HEK293T (cell line): ENCODE results near the gene SRP54.

Experiments
- CTCF ChIA-PET: fragments of 350-600 bp; formaldehyde crosslinking; extraction: SDS; loops from one replicate; lab custom pipeline; 2021; ENCODE audit warnings: antibody characterized with exemption, inconsistent platforms; lab: Yijun Ruan, JAX
- POLR2A ChIA-PET: fragments of 350-600 bp; formaldehyde crosslinking; extraction: SDS; loops from one replicate; lab custom pipeline; 2020; ENCODE audit warnings: antibody characterized with exemption, inconsistent platforms; lab: Yijun Ruan, JAX
- DNase-seq: peaks from one replicate; pipeline ENCODE4 v3.0.0; 2012; ENCODE audit warnings: mixed read lengths; ENCODE audit errors: extremely low spot score
- ARNT ChIP-seq: fragments of 450-650 bp; IDR thresholded peaks from 2 replicates; pipeline ENCODE4 v1.6.1; 2017; ENCODE audit warnings: mild to moderate bottlenecking
- BHLHE40 ChIP-seq: fragments of 450-650 bp; IDR thresholded peaks from 2 replicates; pipeline ENCODE4 v1.6.1; 2016; ENCODE audit warnings: mild to moderate bottlenecking, moderate library complexity, borderline replicate concordance
- CTBP1 ChIP-seq: fragments of 450-650 bp; IDR thresholded peaks from 2 replicates; pipeline ENCODE4 v1.6.1; 2016; ENCODE audit warnings: borderline replicate concordance
- ELF4 ChIP-seq: fragments of 450-650 bp; IDR thresholded peaks from 2 replicates; pipeline ENCODE4 v1.6.1; 2017; ENCODE audit warnings: antibody characterized with exemption
- FOXA1 ChIP-seq: fragments of 450-650 bp; IDR thresholded peaks from 2 replicates; pipeline ENCODE4 v1.6.1; 2016; ENCODE audit warnings: mild to moderate bottlenecking
- FOXK2 ChIP-seq: fragments of 450-650 bp; IDR thresholded peaks from 2 replicates; pipeline ENCODE4 v1.6.1; 2016; ENCODE audit warnings: mild to moderate bottlenecking
- FOXM1 ChIP-seq: fragments of 450-650 bp; IDR thresholded peaks from 2 replicates; pipeline ENCODE4 v1.6.1; 2017; ENCODE audit warnings: mild to moderate bottlenecking, borderline replicate concordance
- HDGF ChIP-seq: fragments of 450-650 bp; IDR thresholded peaks from 2 replicates; pipeline ENCODE4 v1.6.1; 2017; ENCODE audit warnings: antibody characterized with exemption, borderline replicate concordance
- L3MBTL2 ChIP-seq: fragments of 450-650 bp; conservative IDR thresholded peaks from 2 replicates; pipeline ENCODE4 v1.6.1; 2016; ENCODE audit warnings: mild to moderate bottlenecking
- LEF1 ChIP-seq: fragments of 450-650 bp; IDR thresholded peaks from 2 replicates; pipeline ENCODE4 v1.6.1; 2017; ENCODE audit warnings: mild to moderate bottlenecking, borderline replicate concordance
- NFRKB ChIP-seq: fragments of 450-650 bp; IDR thresholded peaks from 2 replicates; pipeline ENCODE4 v1.6.1; 2016; ENCODE audit warnings: mild to moderate bottlenecking, moderate library complexity
- PKNOX1 ChIP-seq: fragments of 450-650 bp; IDR thresholded peaks from 2 replicates; pipeline ENCODE4 v1.6.1; 2016
- SP1 ChIP-seq: fragments of 450-650 bp; IDR thresholded peaks from 2 replicates; pipeline ENCODE4 v1.6.1; 2017
- SUZ12 ChIP-seq: fragments of 450-650 bp; IDR thresholded peaks from 2 replicates; pipeline ENCODE4 v1.6.1; 2016; ENCODE audit warnings: mild to moderate bottlenecking
- TARDBP ChIP-seq: fragments of 450-650 bp; IDR thresholded peaks from 2 replicates; pipeline ENCODE4 v1.6.1; 2016
- ZNF384 ChIP-seq: fragments of 450-650 bp; IDR thresholded peaks from 2 replicates; pipeline ENCODE4 v1.6.1; 2016

SRP54 gene

DNA sequence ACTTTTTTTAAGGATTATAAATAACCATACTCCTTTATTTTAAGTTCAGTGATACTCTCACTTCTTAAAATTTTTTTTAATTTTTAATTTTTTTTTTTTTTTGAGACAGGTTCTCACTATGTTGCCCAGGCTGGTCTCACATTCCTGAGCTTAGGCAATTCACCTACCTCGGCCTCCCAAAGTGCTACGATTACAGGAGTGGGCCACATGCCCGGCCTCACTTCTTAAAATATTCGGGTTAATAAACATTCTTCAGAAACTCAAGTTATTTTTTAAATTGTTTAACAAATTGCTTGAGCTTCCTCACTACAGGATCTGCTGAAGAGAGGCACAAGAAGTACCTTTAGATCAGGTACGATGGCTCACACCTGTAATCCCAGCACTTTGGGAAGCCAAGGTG is 4.3 kb upstream of the SRP54 start:
- no peak for DNase-seq
- CTCF ChIA-PET: no interaction called here
- TF ChIP-seq PKNOX1: no peak
- TF ChIP-seq HDGF: no peak
- no peak for TF ChIP-seq SP1
- no peak for TF ChIP-seq L3MBTL2
- no peak for TF ChIP-seq ZNF384
- no peak for TF ChIP-seq CTBP1
- TF ChIP-seq ELF4: no peak
- no peak for TF ChIP-seq NFRKB
- no peak for TF ChIP-seq TARDBP
- no peak for TF ChIP-seq FOXM1
- POLR2A ChIA-PET: no interaction called here

GRCh38 chr14:34980337-34980900 is 2.4 kb upstream of the SRP54 start:
- TF ChIP-seq L3MBTL2: no peak
- TF ChIP-seq NFRKB: no peak
- TF ChIP-seq ELF4: no peak
- TF ChIP-seq PKNOX1: no peak
- no peak for TF ChIP-seq LEF1
- no peak for TF ChIP-seq FOXM1
- no peak for TF ChIP-seq BHLHE40
- no peak for TF ChIP-seq SUZ12
- no peak for TF ChIP-seq FOXK2
- TF ChIP-seq ARNT: no peak
- CTCF ChIA-PET: interaction anchor here (1.3 kb wide), 1 partner anchor 10 kb away, joined by 3 read pairs; no protein-coding TSS in a partner anchor
- DNase-seq: no peak
- POLR2A ChIA-PET: interaction anchor here (0.9 to 4.0 kb wide), 7 partner anchors 13 to 272 kb away, joined by 3 to 37 read pairs (median 5); partner anchors contain the start of genes BAZ1A, FAM177A1, PPP2R3C and PRORP

GRCh38 chr14:34981743-34982420 is 910 bp upstream of the SRP54 start:
- TF ChIP-seq L3MBTL2 (no peak), ELF4 (no peak; the same call in 1 of the 2 replicates), ARNT (no peak), SP1 (no peak), TARDBP (no peak), HDGF (no peak), NFRKB (no peak), FOXA1 (no peak), FOXM1 (no peak), PKNOX1 (no peak), FOXK2 (no peak), SUZ12 (no peak), LEF1 (no peak), ZNF384 (no peak)
- CTCF ChIA-PET: interaction anchor here (1.0 kb wide), 1 partner anchor 428 kb away, joined by 5 read pairs; no protein-coding TSS in a partner anchor
- peak; percentile 9 for DNase-seq
- POLR2A ChIA-PET: interaction anchor here (0.6 to 4.0 kb wide), 25 partner anchors 9 to 289 kb away, joined by 3 to 37 read pairs (median 4); partner anchors contain the start of genes BAZ1A, CFL2, FAM177A1 and PPP2R3C

DNA sequence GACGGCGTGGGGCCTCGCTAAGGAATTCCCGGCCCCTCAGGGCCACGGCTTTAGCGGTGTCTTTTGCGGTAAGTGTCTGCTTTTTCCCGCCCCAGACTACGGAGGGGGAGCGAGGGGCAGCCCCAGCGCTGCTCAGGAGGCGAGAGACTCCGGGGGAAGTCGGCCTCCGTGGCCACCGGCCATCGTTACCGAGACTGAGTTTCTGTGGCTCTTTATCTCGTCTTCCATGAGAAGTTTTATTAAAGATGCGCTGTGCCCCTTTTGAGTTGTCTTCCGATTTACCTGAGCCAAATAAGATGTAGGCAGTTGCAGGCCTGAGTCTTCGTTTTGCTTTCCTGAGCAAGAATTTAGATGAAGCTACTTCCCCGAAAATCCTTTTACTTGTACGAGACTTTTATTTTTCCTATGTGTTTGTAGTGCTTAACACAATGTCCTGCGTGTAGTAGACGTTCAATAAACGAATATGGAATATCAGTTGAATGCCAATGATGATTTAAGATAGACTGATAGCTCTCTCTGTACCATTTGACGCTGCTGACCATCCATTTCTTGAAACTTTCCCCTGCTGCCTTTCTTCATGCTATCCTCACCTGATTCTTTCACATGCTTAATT is 462 bp downstream of the SRP54 start:
- CTCF ChIA-PET: no interaction called here
- no peak for DNase-seq
- TF ChIP-seq PKNOX1 (no peak), ARNT (no peak), HDGF (no peak), LEF1 (no peak), L3MBTL2 (no peak), ELF4 (no peak), SP1 (no peak), SUZ12 (no peak), CTBP1 (no peak), ZNF384 (no peak), NFRKB (no peak), FOXK2 (no peak), FOXA1 (no peak), FOXM1 (no peak), TARDBP (no peak), BHLHE40 (no peak)
- POLR2A ChIA-PET: interaction anchor here (0.5 to 4.0 kb wide), 21 partner anchors 10 to 268 kb away, joined by 3 to 37 read pairs (median 4); partner anchors contain the start of genes BAZ1A, FAM177A1, PPP2R3C and PRORP

DNA sequence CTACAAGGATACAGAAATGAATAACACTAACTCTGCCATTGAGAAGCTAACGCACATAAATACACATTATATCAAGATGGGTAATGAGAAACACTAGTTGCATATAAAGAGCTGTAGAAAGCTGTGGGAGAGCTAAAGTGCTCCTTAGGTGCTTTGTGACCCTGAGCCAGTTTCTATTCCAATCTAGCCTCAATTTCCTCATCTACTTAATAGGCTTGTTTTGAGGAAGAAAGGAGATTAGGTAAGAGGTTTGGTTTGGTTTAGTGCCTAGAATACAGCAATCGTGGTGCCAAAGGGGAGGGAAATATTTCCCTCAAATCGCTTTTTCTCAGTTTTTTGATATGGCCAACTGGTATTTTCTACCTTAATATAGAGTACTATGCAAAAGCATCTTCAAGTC is 994 bp downstream of the SRP54 start:
- POLR2A ChIA-PET: interaction anchor here (1.2 to 4.0 kb wide), 5 partner anchors 23 to 138 kb away, joined by 5 to 37 read pairs (median 14); partner anchors contain the start of genes BAZ1A, FAM177A1, PPP2R3C and PRORP
- CTCF ChIA-PET: interaction anchor here (0.9 kb wide), 1 partner anchor 261 kb away, joined by 3 read pairs; no protein-coding TSS in a partner anchor
- TF ChIP-seq SP1 (no peak), TARDBP (no peak), ARNT (no peak), PKNOX1 (no peak)
- no peak for DNase-seq
